Caco-2 (cell line): Measurements from ENCODE around the gene ZFHX3. TPM values are rescaled to one million over a fixed set of nuclear protein-coding genes. Genes with fewer than 3 reads are reported as not detected.

Experiments used
- BruUV-seq: library from RNA; stranded (reverse); fragments of 400-500 nt; replicated peaks from 2 replicates; lab custom pipeline; 2021; lab: Mats Ljungman, UMichigan
- CTCF ChIA-PET: fragments of 300-600 bp; sonication (Branson Sonifier 250); formaldehyde crosslinking; loops from one replicate; lab custom pipeline; 2022; ENCODE audit warnings: antibody characterized with exemption; lab: Charles Lee
- POLR2A ChIA-PET: fragments of 300-600 bp; sonication (Branson Sonifier 250); formaldehyde crosslinking; loops from one replicate; lab custom pipeline; 2022; ENCODE audit warnings: antibody characterized with exemption; lab: Charles Lee
- DNase-seq, 2 experiments: peaks; one replicate each; pipeline versions ENCODE4 v3.0.0 to v3.0.0-alpha.2; 2020 to 2022
- H3K27me3 ChIP-seq: replicated peaks from 2 replicates; pipeline ENCODE4 v1.6.0; 2011; ENCODE audit warnings: low read length; ENCODE audit not compliant: control insufficient read depth, insufficient read depth
- H3K36me3 ChIP-seq: 2 replicates; pipeline ENCODE4 v1.5.1; 2011; ENCODE audit warnings: low read length; ENCODE audit not compliant: control insufficient read depth, insufficient read depth
- H3K4me1 ChIP-seq: fragments of 250-450 bp; sonication (Bioruptor Pico); 2 replicates; pipeline ENCODE4 v1.5.1; 2020; ENCODE audit warnings: mild to moderate bottlenecking
- H3K4me3 ChIP-seq: 2 replicates; pipeline ENCODE4 v1.5.1; 2011; ENCODE audit warnings: low read depth, mild to moderate bottlenecking, control low read depth, low read length
- H3K9me3 ChIP-seq: fragments of 250-450 bp; sonication (Bioruptor Pico); 2 replicates; pipeline ENCODE4 v1.5.1; 2020; ENCODE audit warnings: mild to moderate bottlenecking, moderate library complexity
- H3K27ac Mint-ChIP-seq: one replicate; pipeline ENCODE4 v1.8.0; 2022; ENCODE audit warnings: mixed read lengths; ENCODE audit not compliant: unreplicated experiment
- H3K27me3 Mint-ChIP-seq: one replicate; pipeline ENCODE4 v1.8.0; 2022; ENCODE audit warnings: mixed read lengths; ENCODE audit not compliant: insufficient read depth, unreplicated experiment
- H3K36me3 Mint-ChIP-seq: one replicate; pipeline ENCODE4 v1.8.0; 2022; ENCODE audit warnings: mild to moderate bottlenecking, mixed read lengths; ENCODE audit not compliant: insufficient read depth, unreplicated experiment
- H3K4me1 Mint-ChIP-seq: one replicate; pipeline ENCODE4 v1.8.0; 2022; ENCODE audit warnings: low read depth, mixed read lengths; ENCODE audit not compliant: unreplicated experiment
- H3K4me3 Mint-ChIP-seq: one replicate; pipeline ENCODE4 v1.8.0; 2022; ENCODE audit warnings: mild to moderate bottlenecking, moderate library complexity, mixed read lengths; ENCODE audit not compliant: unreplicated experiment
- H3K9me3 Mint-ChIP-seq: one replicate; pipeline ENCODE4 v1.8.0; 2022; ENCODE audit warnings: mixed read lengths; ENCODE audit not compliant: unreplicated experiment
- CTCF ChIP-seq, 2 experiments: fragments of 200-600 bp in 1 of 2; IDR thresholded peaks; 1 replicate in 1 of 2; 2 replicates in 1 of 2; pipeline versions ENCODE4 v1.5.1 to v1.8.0; 2011 to 2022; ENCODE audit warnings: antibody characterized with exemption in 1 of 2, control low read depth in 1 of 2, inconsistent platforms in 1 of 2, low read depth in 1 of 2, low read length in 1 of 2, mild to moderate bottlenecking in 1 of 2, moderate library complexity in 1 of 2; ENCODE audit not compliant: insufficient read depth in 1 of 2, severe bottlenecking in 1 of 2, unreplicated experiment in 1 of 2
- intact Hi-C: fragments of 100-400 bp; cut with micrococcal nuclease; formaldehyde crosslinking; loops from one replicate; pipeline ENCODE4 v1.10.0; 2022; ENCODE audit not compliant: unreplicated experiment
- total RNA-seq: library from RNA; stranded (reverse); gene quantifications from 2 replicates; pipeline ENCODE4 v1.2.3, GENCODE V29; 2022

Gene ZFHX3
- total RNA-seq, 1 experiment from 2014 or later: 39.9 TPM

DNA sequence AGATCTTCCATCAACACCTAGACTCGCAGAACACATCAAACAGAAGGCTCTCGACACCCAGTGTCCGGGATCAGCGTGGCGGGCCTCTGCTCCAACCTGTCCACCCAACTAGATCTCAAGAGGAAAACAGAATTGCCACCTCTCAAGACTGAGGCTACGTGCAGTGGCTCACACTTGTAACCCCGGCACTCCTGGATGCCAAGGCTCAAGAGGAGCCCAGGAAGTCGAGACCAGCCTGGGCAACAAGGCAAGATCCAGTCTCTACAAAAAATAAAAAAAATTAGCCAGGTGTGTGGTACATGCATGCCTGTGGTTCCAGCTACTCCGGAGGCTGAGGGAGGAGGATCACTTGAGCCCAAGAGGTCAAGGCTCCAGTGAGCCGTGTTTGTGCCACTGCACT, 132.6 kb downstream of the ZFHX3 start:
- Mint-ChIP-seq H3K9me3 (no peaks in the 10 kb centered on the region), H3K27ac (peak overlapping the region; percentile 43), H3K4me1 (peaks cover 23% of the 10 kb centered on the region), H3K4me3 (no peak overlapping the region), H3K27me3 (no peaks in the 10 kb centered on the region), H3K36me3 (peaks cover 14% of the 10 kb centered on the region)
- H3K9me3 ChIP-seq: no peaks in the 10 kb centered on the region
- H3K4me3 ChIP-seq: no peak overlapping the region
- no peaks in the 10 kb centered on the region for H3K36me3 ChIP-seq
- TF ChIP-seq CTCF (IDR thresholded peaks at IDR 0.05; ENCODE audit: insufficient read depth in 1 of 2, low read depth in 1 of 2, low read length in 1 of 2, severe bottlenecking in 1 of 2, unreplicated experiment in 1 of 2): no peak
- peaks cover 18% of the 10 kb centered on the region for H3K4me1 ChIP-seq
- intact Hi-C loops: no loop called here
- no peak for DNase-seq
- ChIA-PET CTCF (no interaction called here), POLR2A (no interaction called here)
- BruUV-seq: no TSS peak
- no peaks in the 10 kb centered on the region for H3K27me3 ChIP-seq

DNA sequence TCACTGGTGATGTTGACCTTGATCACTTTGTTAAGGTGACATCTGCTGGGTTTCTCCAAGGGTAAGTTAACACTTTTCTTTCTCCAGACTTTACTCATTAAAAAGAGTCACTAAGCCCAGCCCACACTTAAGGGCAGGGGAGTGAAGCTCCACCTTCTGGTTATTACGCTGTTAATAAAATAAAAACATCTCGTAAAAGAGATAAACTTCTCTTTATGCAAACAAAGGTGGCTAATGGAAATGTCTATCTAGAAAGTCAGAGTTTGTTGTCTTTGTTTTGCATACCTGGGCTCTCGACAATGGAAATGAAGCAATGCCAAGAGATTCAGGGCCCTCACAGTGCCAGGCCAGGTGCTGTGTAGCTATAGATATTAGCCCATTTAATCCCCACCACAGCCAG, 134.4 kb downstream of the ZFHX3 start:
- POLR2A ChIA-PET: interaction anchor here (0.5 kb wide), 1 partner anchor 19 kb away, joined by 4 read pairs; no protein-coding TSS in a partner anchor
- H3K36me3 Mint-ChIP-seq: peaks cover 14% of the 10 kb centered on the region
- H3K4me1 Mint-ChIP-seq: peaks cover 23% of the 10 kb centered on the region
- peaks cover 18% of the 10 kb centered on the region for H3K4me1 ChIP-seq
- no peak for DNase-seq
- no peak overlapping the region for H3K4me3 Mint-ChIP-seq
- CTCF ChIA-PET: no interaction called here
- H3K9me3 Mint-ChIP-seq: no peaks in the 10 kb centered on the region
- H3K36me3 ChIP-seq: no peaks in the 10 kb centered on the region
- no peaks in the 10 kb centered on the region for H3K9me3 ChIP-seq
- BruUV-seq: no TSS peak
- intact Hi-C loops: loop anchor here (5.0 kb wide), 1 partner anchor 36 kb away; no protein-coding TSS in a partner anchor
- no peak overlapping the region for H3K27ac Mint-ChIP-seq
- H3K27me3 ChIP-seq: no peaks in the 10 kb centered on the region
- no peak for TF ChIP-seq CTCF (IDR thresholded peaks at IDR 0.05; ENCODE audit: insufficient read depth in 1 of 2, low read depth in 1 of 2, low read length in 1 of 2, severe bottlenecking in 1 of 2, unreplicated experiment in 1 of 2)
- H3K4me3 ChIP-seq: no peak overlapping the region
- H3K27me3 Mint-ChIP-seq: no peaks in the 10 kb centered on the region

- no peak for TF ChIP-seq CTCF (IDR thresholded peaks at IDR 0.05; ENCODE audit: insufficient read depth in 1 of 2, low read depth in 1 of 2, low read length in 1 of 2, severe bottlenecking in 1 of 2, unreplicated experiment in 1 of 2)
- POLR2A ChIA-PET: no interaction called here
- intact Hi-C loops: loop anchor here (5.0 kb wide), 1 partner anchor 35 kb away; no protein-coding TSS in a partner anchor
- Mint-ChIP-seq H3K9me3 (no peaks in the 10 kb centered on the region), H3K27ac (no peak overlapping the region), H3K27me3 (no peaks in the 10 kb centered on the region), H3K4me3 (no peak overlapping the region), H3K4me1 (peaks cover 23% of the 10 kb centered on the region), H3K36me3 (peaks cover 11% of the 10 kb centered on the region)
- Histone ChIP-seq H3K9me3 (no peaks in the 10 kb centered on the region), H3K4me3 (no peak overlapping the region), H3K27me3 (no peaks in the 10 kb centered on the region), H3K36me3 (no peaks in the 10 kb centered on the region), H3K4me1 (peaks cover 18% of the 10 kb centered on the region)
- no peak for DNase-seq
- no TSS peak for BruUV-seq
- CTCF ChIA-PET: no interaction called here
Measured at GRCh38 chr16:72911971-72912370, 136.0 kb downstream of the ZFHX3 start.
